Gastroesophageal sphincter (tissue), 4 donors: ENCODE data around the gene GDA. TPM values are rescaled to one million over a fixed set of nuclear protein-coding genes. Genes with fewer than 3 reads are reported as not detected.

Source experiments
- ATAC-seq: fragments of 150-250 bp; one replicate; pipeline ENCODE4 v1.9.1; 2016; ENCODE audit warnings: mild to moderate bottlenecking, moderate library complexity
- H3K27ac ChIP-seq, 4 donors: fragments of 200-600 bp; sonication (generic) in 3 of 4; 1 replicate in 3 of 4; 2 replicates in 1 of 4; pipeline ENCODE4 v1.5.1; 2016 to 2019
- H3K27me3 ChIP-seq: fragments of 200-600 bp; sonication (generic); one replicate; pipeline ENCODE4 v1.5.1; 2019
- H3K36me3 ChIP-seq, 2 donors: fragments of 200-600 bp; sonication (generic); one replicate each; pipeline ENCODE4 v1.5.1; 2019; ENCODE audit warnings: control low read depth in 1 of 2
- H3K4me1 ChIP-seq, 3 donors: fragments of 200-600 bp; sonication (generic); 1 replicate in 2 of 3; 2 replicates in 1 of 3; pipeline ENCODE4 v1.5.1; 2016 to 2019; ENCODE audit warnings: control low read depth in 2 of 3
- H3K4me3 ChIP-seq, 2 donors: fragments of 200-600 bp; sonication (generic); one replicate each; pipeline ENCODE4 v1.5.1; 2019; ENCODE audit warnings: mild to moderate bottlenecking in 1 of 2, moderate library complexity in 1 of 2
- H3K9me3 ChIP-seq, 3 donors: fragments of 200-600 bp; sonication (generic); one replicate each; pipeline ENCODE4 v1.5.1; 2017 to 2019; ENCODE audit warnings: control low read depth in 2 of 3
- CTCF ChIP-seq, 4 experiments: fragments of 200-600 bp in 2 of 4; fragments of 450-650 bp in 2 of 4; sonication (generic) in 1 of 4; IDR thresholded peaks; one replicate each; pipeline ENCODE4 v1.5.1; 2017 to 2019; ENCODE audit warnings: antibody characterized with exemption in 4 of 4, mild to moderate bottlenecking in 2 of 4, moderate library complexity in 2 of 4
- EP300 ChIP-seq: sonication (generic); formaldehyde crosslinking; IDR thresholded peaks from one replicate; pipeline ENCODE4 v1.6.1; 2017; ENCODE audit warnings: antibody characterized with exemption, mild to moderate bottlenecking
- POLR2A ChIP-seq, 2 donors: fragments of 450-650 bp; IDR thresholded peaks; one replicate each; pipeline ENCODE4 v1.6.1; 2017; ENCODE audit warnings: antibody characterized with exemption in 2 of 2, mild to moderate bottlenecking in 2 of 2, moderate library complexity in 1 of 2
- POLR2AphosphoS5 ChIP-seq: sonication (generic); formaldehyde crosslinking; IDR thresholded peaks from one replicate; pipeline ENCODE4 v1.6.1; 2017; ENCODE audit warnings: antibody characterized with exemption
- WGBS, 2 donors: methylation state at CpG; one replicate each; pipeline ENCODE4 v1.1.5; 2018; ENCODE audit warnings: low coverage in 1 of 2; 5-methylcytosine and 5-hydroxymethylcytosine counted together
- total RNA-seq, 4 donors: library from RNA; depleted of rRNA; stranded (reverse); fragments of >200 nt; gene quantifications; one replicate each; pipeline ENCODE4 v1.1.0, GENCODE V29; 2016

Gene GDA
- total RNA-seq, 4 donors from 2014 or later, result not detected

GRCh38 chr9:72140586-72140985 is 8.7 kb upstream of the GDA start:
- Histone ChIP-seq H3K27ac (no peak overlapping the region), H3K4me3 (no peak overlapping the region), H3K36me3 (no peaks in the 10 kb centered on the region), H3K27me3 (peaks cover 4% of the 10 kb centered on the region), H3K4me1 (no peaks in the 10 kb centered on the region), H3K9me3 (peaks cover 0 to 5% (median 0%) of the 10 kb centered on the region in 3 donors)
- no peak for TF ChIP-seq POLR2AphosphoS5
- no peak for TF ChIP-seq CTCF (IDR thresholded peaks at IDR 0.05)
- TF ChIP-seq POLR2A (IDR thresholded peaks at IDR 0.05), result no peak
- no peak for TF ChIP-seq EP300
- ATAC-seq, result no peak
- 69 to 75% methylated on average over 4 of the region's 4 CpGs for WGBS, 2 donors

GRCh38 chr9:72141484-72141883 is 7.8 kb upstream of the GDA start:
- ATAC-seq, result no peak
- 56 to 64% methylated on average over 3 of the region's 3 CpGs for WGBS, 2 donors
- Histone ChIP-seq H3K27ac (no peak overlapping the region), H3K36me3 (no peaks in the 10 kb centered on the region), H3K4me1 (no peaks in the 10 kb centered on the region), H3K9me3 (peaks cover 0 to 5% (median 0%) of the 10 kb centered on the region in 3 donors), H3K4me3 (no peak overlapping the region), H3K27me3 (peaks cover 10% of the 10 kb centered on the region)
- no peak for TF ChIP-seq POLR2A (IDR thresholded peaks at IDR 0.05)
- no peak for TF ChIP-seq CTCF (IDR thresholded peaks at IDR 0.05)
- TF ChIP-seq EP300, result no peak
- TF ChIP-seq POLR2AphosphoS5, result no peak

GRCh38 chr9:72144756-72145492 is 4.3 kb upstream of the GDA start:
- peaks cover 0 to 10% (median 0%) of the 10 kb centered on the region in 3 donors for H3K4me1 ChIP-seq
- ATAC-seq, result no peak
- no peak for TF ChIP-seq POLR2A (IDR thresholded peaks at IDR 0.05)
- TF ChIP-seq EP300, result no peak
- TF ChIP-seq POLR2AphosphoS5, result no peak
- TF ChIP-seq CTCF (IDR thresholded peaks at IDR 0.05), result no peak
- peaks cover 43% of the 10 kb centered on the region for H3K27me3 ChIP-seq
- H3K9me3 ChIP-seq, result no peaks in the 10 kb centered on the region
- no peak overlapping the region for H3K4me3 ChIP-seq
- H3K27ac ChIP-seq, result no peak overlapping the region
- no peaks in the 10 kb centered on the region for H3K36me3 ChIP-seq
- 70 to 85% methylated on average over 1 to 3 of the region's 3 CpGs for WGBS, 2 donors

GRCh38 chr9:72145733-72146505 is 3.3 kb upstream of the GDA start:
- Histone ChIP-seq H3K27me3 (peaks cover 51% of the 10 kb centered on the region), H3K27ac (no peak overlapping the region), H3K36me3 (no peaks in the 10 kb centered on the region), H3K4me3 (no peak overlapping the region), H3K4me1 (peaks cover 0 to 10% (median 0%) of the 10 kb centered on the region in 3 donors), H3K9me3 (no peaks in the 10 kb centered on the region)
- TF ChIP-seq POLR2AphosphoS5, result no peak
- no peak for TF ChIP-seq POLR2A (IDR thresholded peaks at IDR 0.05)
- TF ChIP-seq CTCF (IDR thresholded peaks at IDR 0.05), result no peak
- TF ChIP-seq EP300, result no peak
- ATAC-seq, result no peak
- 69 to 87% methylated on average over 2 of the region's 2 CpGs for WGBS, 2 donors
